Measurements from ENCODE around the gene DLST. TPM values are rescaled to one million over a fixed set of nuclear protein-coding genes. Genes with fewer than 3 reads are reported as not detected.
"Not testable (repeated sequence)": the region's sequence is repeated elsewhere in the genome, so short reads cannot be mapped to it uniquely, and the experiment has no call there.

DLST gene
- total RNA-seq, 1 donor from 2014 or later = 90.4 TPM

GRCh38 chr14:74924061-74924460, 42.3 kb downstream of the DLST start:
- TF ChIP-seq, protein P1, sequence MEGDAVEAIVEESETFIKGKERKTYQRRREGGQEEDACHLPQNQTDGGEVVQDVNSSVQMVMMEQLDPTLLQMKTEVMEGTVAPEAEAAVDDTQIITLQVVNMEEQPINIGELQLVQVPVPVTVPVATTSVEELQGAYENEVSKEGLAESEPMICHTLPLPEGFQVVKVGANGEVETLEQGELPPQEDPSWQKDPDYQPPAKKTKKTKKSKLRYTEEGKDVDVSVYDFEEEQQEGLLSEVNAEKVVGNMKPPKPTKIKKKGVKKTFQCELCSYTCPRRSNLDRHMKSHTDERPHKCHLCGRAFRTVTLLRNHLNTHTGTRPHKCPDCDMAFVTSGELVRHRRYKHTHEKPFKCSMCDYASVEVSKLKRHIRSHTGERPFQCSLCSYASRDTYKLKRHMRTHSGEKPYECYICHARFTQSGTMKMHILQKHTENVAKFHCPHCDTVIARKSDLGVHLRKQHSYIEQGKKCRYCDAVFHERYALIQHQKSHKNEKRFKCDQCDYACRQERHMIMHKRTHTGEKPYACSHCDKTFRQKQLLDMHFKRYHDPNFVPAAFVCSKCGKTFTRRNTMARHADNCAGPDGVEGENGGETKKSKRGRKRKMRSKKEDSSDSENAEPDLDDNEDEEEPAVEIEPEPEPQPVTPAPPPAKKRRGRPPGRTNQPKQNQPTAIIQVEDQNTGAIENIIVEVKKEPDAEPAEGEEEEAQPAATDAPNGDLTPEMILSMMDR (IDR thresholded peaks at IDR 0.05) = no peak
- POLR2A ChIA-PET = interaction anchor here (0.7 to 2.0 kb wide), 6 partner anchors 7 to 749 kb away, joined by 3 to 11 read pairs (median 6); no protein-coding TSS in a partner anchor
- no peaks in the 10 kb centered on the region for H3K36me3 Mint-ChIP-seq (ENCODE audit: low read depth)
- H3K27ac Mint-ChIP-seq = no peak overlapping the region
- peaks cover 8% of the 10 kb centered on the region for H3K4me1 Mint-ChIP-seq
- CTCF ChIA-PET = interaction anchor here (1.1 to 1.7 kb wide), 2 partner anchors 64 to 165 kb away, joined by 5 to 6 read pairs; no protein-coding TSS in a partner anchor
- ATAC-seq (ENCODE audit: low read depth) (no peak), DNase-seq (no peak)
- H3K4me3 Mint-ChIP-seq = no peak overlapping the region
- intact Hi-C loops (cut with micrococcal nuclease) = no loop called here
- no peaks in the 10 kb centered on the region for H3K9me3 Mint-ChIP-seq
- H3K27me3 Mint-ChIP-seq = peaks cover 2% of the 10 kb centered on the region

- Mint-ChIP-seq H3K4me1 (peaks cover 7% of the 10 kb centered on the region), H3K27ac (no peak overlapping the region), H3K4me3 (no peak overlapping the region), H3K36me3 (ENCODE audit: low read depth) (no peaks in the 10 kb centered on the region), H3K9me3 (no peaks in the 10 kb centered on the region), H3K27me3 (peaks cover 4% of the 10 kb centered on the region)
- POLR2A ChIA-PET = interaction anchor here (1.0 kb wide), 1 partner anchor 13 kb away, joined by 3 read pairs; no protein-coding TSS in a partner anchor
- ATAC-seq (ENCODE audit: low read depth) (no peak), DNase-seq (no peak)
- CTCF ChIA-PET = interaction anchor here (1.4 kb wide), 1 partner anchor 18 kb away, joined by 3 read pairs; no protein-coding TSS in a partner anchor
- TF ChIP-seq, protein P1 (IDR thresholded peaks at IDR 0.05) = no peak
- intact Hi-C loops (cut with micrococcal nuclease) = no loop called here
These were observed 45.5 kb downstream of the DLST start for GRCh38 chr14:74927225-74927624.

GRCh38 chr14:74929242-74929641, 47.5 kb downstream of the DLST start:
- DNase-seq = no peak
- H3K4me3 Mint-ChIP-seq = no peak overlapping the region
- peaks cover 8% of the 10 kb centered on the region for H3K4me1 Mint-ChIP-seq
- H3K27me3 Mint-ChIP-seq = peaks cover 4% of the 10 kb centered on the region
- no peaks in the 10 kb centered on the region for H3K9me3 Mint-ChIP-seq
- H3K36me3 Mint-ChIP-seq (ENCODE audit: low read depth) = no peaks in the 10 kb centered on the region
- TF ChIP-seq, protein P1 (IDR thresholded peaks at IDR 0.05) = no peak
- ATAC-seq (ENCODE audit: low read depth) = no peak
- CTCF ChIA-PET = interaction anchor here (1.1 kb wide), 1 partner anchor 68 kb away, joined by 4 read pairs; no protein-coding TSS in a partner anchor
- H3K27ac Mint-ChIP-seq = no peak overlapping the region
- intact Hi-C loops (cut with micrococcal nuclease) = no loop called here
- POLR2A ChIA-PET = no interaction called here

- POLR2A ChIA-PET = interaction anchor here (0.8 to 1.0 kb wide), 2 partner anchors 8 kb away, joined by 3 read pairs; partner anchors contain the start of gene RPS6KL1
- peaks cover 20% of the 10 kb centered on the region for H3K4me1 Mint-ChIP-seq
- H3K27me3 Mint-ChIP-seq; CTCF ChIA-PET; intact Hi-C loops (cut with micrococcal nuclease); H3K4me3 Mint-ChIP-seq; DNase-seq; ATAC-seq (ENCODE audit: low read depth); H3K36me3 Mint-ChIP-seq (ENCODE audit: low read depth); H3K27ac Mint-ChIP-seq; H3K9me3 Mint-ChIP-seq: not testable (repeated sequence)
These were observed 50.0 kb downstream of the DLST start for GRCh38 chr14:74931744-74932143.

- ATAC-seq (ENCODE audit: low read depth) (no peak), DNase-seq (no peak)
- H3K27ac Mint-ChIP-seq = no peak overlapping the region
- intact Hi-C loops (cut with micrococcal nuclease) = no loop called here
- TF ChIP-seq, protein P1 (IDR thresholded peaks at IDR 0.05) = no peak
- CTCF ChIA-PET = no interaction called here
- POLR2A ChIA-PET = no interaction called here
- H3K27me3 Mint-ChIP-seq = peaks cover 2% of the 10 kb centered on the region
- no peaks in the 10 kb centered on the region for H3K36me3 Mint-ChIP-seq (ENCODE audit: low read depth)
- peaks cover 23% of the 10 kb centered on the region for H3K4me1 Mint-ChIP-seq
- no peak overlapping the region for H3K4me3 Mint-ChIP-seq
- no peaks in the 10 kb centered on the region for H3K9me3 Mint-ChIP-seq
These were observed 50.7 kb downstream of the DLST start for GRCh38 chr14:74932401-74932901.

- H3K4me1 Mint-ChIP-seq = peaks cover 26% of the 10 kb centered on the region
- H3K27ac Mint-ChIP-seq; H3K27me3 Mint-ChIP-seq; H3K4me3 Mint-ChIP-seq; H3K36me3 Mint-ChIP-seq (ENCODE audit: low read depth); POLR2A ChIA-PET; intact Hi-C loops (cut with micrococcal nuclease); ATAC-seq (ENCODE audit: low read depth); DNase-seq; H3K9me3 Mint-ChIP-seq; CTCF ChIA-PET: not testable (repeated sequence)
These were observed 51.2 kb downstream of the DLST start for GRCh38 chr14:74932936-74933335.

Measured in activated B cell treated with CpG ODN at 0.5 μM for 24 hours (primary cell).